Endothelial cell of umbilical vein (primary cell): ENCODE data around the gene TES. TPM values are rescaled to one million over a fixed set of nuclear protein-coding genes. Genes with fewer than 3 reads are reported as not detected.

Experiments
- BruUV-seq: library from RNA; stranded (reverse); fragments of 400-500 nt; replicated peaks from 2 replicates; lab custom pipeline; 2021; lab: Mats Ljungman, UMichigan
- CTCF ChIA-PET: fragments of 300-600, 350-600 bp; sonication (Branson Sonifier 250); formaldehyde crosslinking; loops from one replicate; lab custom pipeline; 2021; ENCODE audit warnings: antibody characterized with exemption, inconsistent platforms; lab: Charles Lee
- POLR2A ChIA-PET: fragments of 300-600, 350-600 bp; sonication (Branson Sonifier 250); formaldehyde crosslinking; loops from one replicate; lab custom pipeline; 2021; ENCODE audit warnings: antibody characterized with exemption, inconsistent platforms; lab: Charles Lee
- DNase-seq: peaks from one replicate; pipeline ENCODE4 v3.0.0-alpha.2; 2011; ENCODE audit warnings: low read depth, low spot score
- FAIRE-seq: peaks from 2 replicates; lab custom pipeline; 2011; peaks lifted over from hg19 to GRCh38; lab: Jason Lieb, UNC
- H2AFZ ChIP-seq: 2 replicates; pipeline ENCODE4 v1.6.0; 2012; ENCODE audit warnings: low read depth, low read length, control low read depth, inconsistent platforms
- H3K27ac ChIP-seq: 2 replicates; pipeline ENCODE4 v1.5.1; 2011; ENCODE audit warnings: low read depth, mild to moderate bottlenecking, control low read depth, low read length, moderate library complexity; ENCODE audit not compliant: insufficient read depth
- H3K27me3 ChIP-seq, 2 experiments: 2 replicates each; pipeline versions ENCODE4 v1.6.0 to v1.6.1; 2011; ENCODE audit warnings: low read length in 2 of 2, mixed read lengths in 1 of 2; ENCODE audit not compliant: control insufficient read depth in 2 of 2, insufficient read depth in 2 of 2
- H3K36me3 ChIP-seq, 2 experiments: 2 replicates in 1 of 2; 3 replicates in 1 of 2; pipeline ENCODE4 v1.5.1; 2011; ENCODE audit warnings: low read length in 2 of 2, mild to moderate bottlenecking in 1 of 2, moderate library complexity in 1 of 2; ENCODE audit not compliant: control insufficient read depth in 2 of 2, insufficient read depth in 2 of 2; ENCODE audit errors: extremely low read depth in 1 of 2
- H3K4me1 ChIP-seq: 3 replicates; pipeline ENCODE4 v1.5.1; 2011; ENCODE audit warnings: mild to moderate bottlenecking, low read length; ENCODE audit not compliant: control insufficient read depth, insufficient read depth; ENCODE audit errors: extremely low read depth
- H3K4me2 ChIP-seq: 2 replicates; pipeline ENCODE4 v1.6.1; 2011; ENCODE audit warnings: low read length, control low read depth, mixed read lengths; ENCODE audit not compliant: insufficient read depth
- H3K4me3 ChIP-seq, 3 experiments: fragments of 200-600 bp in 1 of 3; sonication (generic), shearing (Covaris generic) in 1 of 3; replicated peaks in 1 of 3; 2 replicates each; pipeline ENCODE4 v1.5.1; 2011 to 2016; ENCODE audit warnings: control low read depth in 3 of 3, low read length in 3 of 3, mild to moderate bottlenecking in 2 of 3, inconsistent platforms in 1 of 3, low read depth in 1 of 3, moderate library complexity in 1 of 3; ENCODE audit not compliant: insufficient read depth in 1 of 3
- H3K79me2 ChIP-seq: 2 replicates; pipeline ENCODE4 v1.6.0; 2012; ENCODE audit warnings: low read length, inconsistent platforms; ENCODE audit not compliant: control insufficient read depth, insufficient read depth
- H3K9ac ChIP-seq: replicated peaks from 2 replicates; pipeline ENCODE3; 2011; ENCODE audit warnings: low read length, control low read depth; ENCODE audit not compliant: insufficient read depth; ENCODE audit errors: extremely low read depth
- H3K9me1 ChIP-seq: replicated peaks from 3 replicates; pipeline ENCODE4 v1.6.0; 2011; ENCODE audit warnings: mild to moderate bottlenecking, low read length; ENCODE audit not compliant: control insufficient read depth, insufficient read depth; ENCODE audit errors: extremely low read depth
- H3K9me3 ChIP-seq: replicated peaks from 2 replicates; pipeline ENCODE4 v1.5.1; 2012; ENCODE audit warnings: low read length, inconsistent platforms; ENCODE audit not compliant: control insufficient read depth, insufficient read depth
- H4K20me1 ChIP-seq: replicated peaks from 2 replicates; pipeline ENCODE3; 2011; ENCODE audit warnings: mild to moderate bottlenecking, low read length; ENCODE audit not compliant: control insufficient read depth, insufficient read depth; ENCODE audit errors: extremely low read depth
- GATA2 ChIP-seq: IDR thresholded peaks from 2 replicates; pipeline ENCODE4 v1.7.0; 2011; ENCODE audit warnings: low read depth, mild to moderate bottlenecking, moderate library complexity, mixed read lengths, low read length; ENCODE audit not compliant: insufficient read length, insufficient read depth
- JUN ChIP-seq: IDR thresholded peaks from 2 replicates; pipeline ENCODE4 v1.6.1; 2011; ENCODE audit warnings: borderline replicate concordance, low read depth; ENCODE audit not compliant: insufficient read length, insufficient read depth
- POLR2AphosphoS5 ChIP-seq: IDR thresholded peaks from 2 replicates; pipeline ENCODE4 v1.6.1; 2012; ENCODE audit warnings: low read depth, mild to moderate bottlenecking, control low read depth, low read length, moderate library complexity; ENCODE audit not compliant: insufficient read depth
- dilution Hi-C: fragments of 300-500 bp; cut with MboI; formaldehyde crosslinking; loops from one replicate; pipeline ENCODE4 v1.15.0; 2019; ENCODE audit warnings: low sequenced_read_pairs; ENCODE audit not compliant: extremely low pct_ligation_motif_present
- intact Hi-C: fragments of 100-400 bp; cut with micrococcal nuclease; formaldehyde crosslinking; loops from one replicate; pipeline ENCODE4 v1.10.0; 2022
- polyA plus RNA-seq, 4 experiments: library from polyadenylated mRNA; depleted of rRNA in 3 of 4; stranded (reverse) in 3 of 4; unstranded in 1 of 4; fragments of >200 nt; gene quantifications; 2 replicates each; pipeline versions ENCODE4 v1.2.1 to v1.2.3, GENCODE V29; 2011 to 2012; ENCODE audit warnings: missing spikeins in 1 of 4
- total RNA-seq: library from RNA; stranded (reverse); gene quantifications from 2 replicates; pipeline ENCODE4 v1.2.3, GENCODE V29; 2021
- TF ChIP-seq, protein P1 (sequence below), 2 donors: IDR thresholded peaks; 1 replicate in 1 of 2; 2 replicates in 1 of 2; pipeline ENCODE4 v1.5.1; 2011; ENCODE audit warnings: low read length in 2 of 2, mild to moderate bottlenecking in 2 of 2, moderate library complexity in 2 of 2, control low read depth in 1 of 2, inconsistent platforms in 1 of 2, low read depth in 1 of 2; ENCODE audit not compliant: insufficient read depth in 1 of 2; ENCODE audit errors: extremely low read depth in 1 of 2
- TF ChIP-seq, protein P2 (sequence below): IDR thresholded peaks from 2 replicates; pipeline ENCODE4 v1.6.1; 2011; ENCODE audit not compliant: insufficient read depth, insufficient read length

The TES gene
- total and polyA plus RNA-seq, 2 donors (not counting 3 experiments of a cell fraction or from before 2014, with no cell fraction given): 35.3 to 50.5 TPM

DNA sequence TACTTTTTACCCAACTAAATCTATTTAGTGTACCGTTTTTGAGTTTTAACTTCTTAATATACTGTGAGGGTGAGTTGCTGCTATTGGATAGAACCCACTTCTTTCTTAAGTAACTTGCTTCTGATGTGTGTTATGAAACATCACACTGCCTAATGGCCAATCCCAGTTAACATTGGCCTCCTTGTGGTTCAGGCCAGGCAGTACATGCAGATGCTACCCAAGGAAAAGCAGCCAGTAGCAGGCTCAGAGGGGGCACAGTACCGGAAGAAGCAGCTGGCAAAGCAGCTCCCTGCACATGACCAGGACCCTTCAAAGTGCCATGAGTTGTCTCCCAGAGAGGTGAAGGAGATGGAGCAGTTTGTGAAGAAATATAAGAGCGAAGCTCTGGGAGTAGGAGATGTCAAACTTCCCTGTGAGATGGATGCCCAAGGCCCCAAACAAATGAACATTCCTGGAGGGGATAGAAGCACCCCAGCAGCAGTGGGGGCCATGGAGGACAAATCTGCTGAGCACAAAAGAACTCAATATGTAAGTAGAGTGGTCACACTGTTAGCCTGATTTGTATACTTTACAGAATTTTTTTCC lies 39.7 kb downstream of the TES start:
- dilution Hi-C loops: loop anchor here (25.0 kb wide), 1 partner anchor 262 kb away; no protein-coding TSS in a partner anchor
- ChIA-PET CTCF (interaction anchor here (0.6 to 7.3 kb wide), 7 partner anchors 11 to 339 kb away, joined by 3 to 34 read pairs (median 6); no protein-coding TSS in a partner anchor), POLR2A (no interaction called here)
- BruUV-seq: no TSS peak
- H3K36me3 ChIP-seq: peaks cover 11 to 31% of the 10 kb centered on the region in 2 experiments
- no peaks in the 10 kb centered on the region for H3K9me1 ChIP-seq
- H3K4me2 ChIP-seq: no peak overlapping the region
- no peaks in the 10 kb centered on the region for H3K27me3 ChIP-seq
- TF ChIP-seq, protein P1, sequence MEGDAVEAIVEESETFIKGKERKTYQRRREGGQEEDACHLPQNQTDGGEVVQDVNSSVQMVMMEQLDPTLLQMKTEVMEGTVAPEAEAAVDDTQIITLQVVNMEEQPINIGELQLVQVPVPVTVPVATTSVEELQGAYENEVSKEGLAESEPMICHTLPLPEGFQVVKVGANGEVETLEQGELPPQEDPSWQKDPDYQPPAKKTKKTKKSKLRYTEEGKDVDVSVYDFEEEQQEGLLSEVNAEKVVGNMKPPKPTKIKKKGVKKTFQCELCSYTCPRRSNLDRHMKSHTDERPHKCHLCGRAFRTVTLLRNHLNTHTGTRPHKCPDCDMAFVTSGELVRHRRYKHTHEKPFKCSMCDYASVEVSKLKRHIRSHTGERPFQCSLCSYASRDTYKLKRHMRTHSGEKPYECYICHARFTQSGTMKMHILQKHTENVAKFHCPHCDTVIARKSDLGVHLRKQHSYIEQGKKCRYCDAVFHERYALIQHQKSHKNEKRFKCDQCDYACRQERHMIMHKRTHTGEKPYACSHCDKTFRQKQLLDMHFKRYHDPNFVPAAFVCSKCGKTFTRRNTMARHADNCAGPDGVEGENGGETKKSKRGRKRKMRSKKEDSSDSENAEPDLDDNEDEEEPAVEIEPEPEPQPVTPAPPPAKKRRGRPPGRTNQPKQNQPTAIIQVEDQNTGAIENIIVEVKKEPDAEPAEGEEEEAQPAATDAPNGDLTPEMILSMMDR (IDR thresholded peaks at IDR 0.05; ENCODE audit: extremely low read depth in 1 of 2, insufficient read depth in 1 of 2, low read depth in 1 of 2, low read length in 2 of 2): peak; percentile 47 to 56
- no peak for TF ChIP-seq JUN
- H3K79me2 ChIP-seq: peaks cover 57% of the 10 kb centered on the region
- no peak overlapping the region for H3K9ac ChIP-seq
- intact Hi-C loops: no loop called here
- peak; percentile 28 for FAIRE-seq
- H3K27ac ChIP-seq: no peak overlapping the region
- H4K20me1 ChIP-seq: no peaks in the 10 kb centered on the region
- DNase-seq: peak; percentile 69
- H3K9me3 ChIP-seq: no peaks in the 10 kb centered on the region
- no peaks in the 10 kb centered on the region for H3K4me1 ChIP-seq
- no peak overlapping the region for H3K4me3 ChIP-seq
- H2AFZ ChIP-seq: no peak overlapping the region

DNA sequence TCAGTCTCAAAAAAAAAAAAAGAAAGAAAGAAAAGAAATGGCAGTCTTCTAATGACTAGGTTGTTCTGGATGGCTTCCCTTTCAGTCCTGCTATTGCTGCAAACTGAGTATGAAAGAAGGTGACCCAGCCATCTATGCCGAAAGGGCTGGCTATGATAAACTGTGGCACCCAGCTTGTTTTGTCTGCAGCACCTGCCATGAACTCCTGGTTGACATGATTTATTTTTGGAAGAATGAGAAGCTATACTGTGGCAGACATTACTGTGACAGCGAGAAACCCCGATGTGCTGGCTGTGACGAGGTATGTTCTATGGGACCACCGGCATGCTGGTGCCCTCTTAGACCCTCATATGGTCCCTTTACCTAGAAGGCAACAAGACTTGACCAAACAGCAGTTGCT lies 41.3 kb downstream of the TES start:
- TF ChIP-seq JUN (no peak), POLR2AphosphoS5 (no peak), GATA2 (no peak)
- TF ChIP-seq, protein P2, sequence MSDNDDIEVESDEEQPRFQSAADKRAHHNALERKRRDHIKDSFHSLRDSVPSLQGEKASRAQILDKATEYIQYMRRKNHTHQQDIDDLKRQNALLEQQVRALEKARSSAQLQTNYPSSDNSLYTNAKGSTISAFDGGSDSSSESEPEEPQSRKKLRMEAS: no peak
- Histone ChIP-seq H3K36me3 (peaks cover 9 to 37% of the 10 kb centered on the region in 2 experiments), H3K79me2 (peaks cover 59% of the 10 kb centered on the region), H2AFZ (no peak overlapping the region), H3K4me1 (no peaks in the 10 kb centered on the region), H4K20me1 (no peaks in the 10 kb centered on the region), H3K27me3 (no peaks in the 10 kb centered on the region), H3K4me2 (no peak overlapping the region), H3K9me1 (no peaks in the 10 kb centered on the region), H3K9ac (no peak overlapping the region), H3K27ac (no peak overlapping the region), H3K9me3 (no peaks in the 10 kb centered on the region), H3K4me3 (no peak overlapping the region)
- ChIA-PET POLR2A (no interaction called here), CTCF (interaction anchor here (1.2 to 7.3 kb wide), 6 partner anchors 15 to 340 kb away, joined by 3 to 34 read pairs (median 6); no protein-coding TSS in a partner anchor)
- intact Hi-C loops (no loop called here), dilution Hi-C loops (loop anchor here (25.0 kb wide), 1 partner anchor 261 kb away; no protein-coding TSS in a partner anchor)
- FAIRE-seq: no peak
- BruUV-seq: no TSS peak
- no peak for DNase-seq
